ENCODE results near the gene MEF2C. TPM values are rescaled to one million over a fixed set of nuclear protein-coding genes. Genes with fewer than 3 reads are reported as not detected.

MEF2C gene
- total and polyA plus RNA-seq, 2 of the 13 experiments (the other 11 are each of a cell fraction or from before 2014, with no cell fraction given): 0.02 TPM; not detected in 1

DNA sequence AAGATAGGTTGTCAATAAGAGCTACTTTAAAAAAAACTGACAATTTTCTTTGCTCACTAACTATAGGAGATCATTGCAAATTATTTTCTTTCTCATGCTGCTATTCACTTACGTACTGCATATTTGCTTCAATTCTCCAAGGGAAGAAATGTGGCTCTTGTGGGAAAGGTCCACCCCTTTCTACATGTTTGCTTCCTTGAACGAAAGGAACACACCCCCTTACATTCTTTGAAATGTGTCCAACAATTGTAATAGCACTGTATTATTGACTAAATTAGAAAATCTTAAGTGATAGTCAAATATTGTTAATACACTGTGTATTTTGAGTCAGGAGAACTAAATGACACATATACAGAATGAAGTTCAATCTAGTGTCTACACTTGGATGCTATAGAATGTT is 5.2 kb downstream of the MEF2C start (continued):
- TF ChIP-seq, protein P1, sequence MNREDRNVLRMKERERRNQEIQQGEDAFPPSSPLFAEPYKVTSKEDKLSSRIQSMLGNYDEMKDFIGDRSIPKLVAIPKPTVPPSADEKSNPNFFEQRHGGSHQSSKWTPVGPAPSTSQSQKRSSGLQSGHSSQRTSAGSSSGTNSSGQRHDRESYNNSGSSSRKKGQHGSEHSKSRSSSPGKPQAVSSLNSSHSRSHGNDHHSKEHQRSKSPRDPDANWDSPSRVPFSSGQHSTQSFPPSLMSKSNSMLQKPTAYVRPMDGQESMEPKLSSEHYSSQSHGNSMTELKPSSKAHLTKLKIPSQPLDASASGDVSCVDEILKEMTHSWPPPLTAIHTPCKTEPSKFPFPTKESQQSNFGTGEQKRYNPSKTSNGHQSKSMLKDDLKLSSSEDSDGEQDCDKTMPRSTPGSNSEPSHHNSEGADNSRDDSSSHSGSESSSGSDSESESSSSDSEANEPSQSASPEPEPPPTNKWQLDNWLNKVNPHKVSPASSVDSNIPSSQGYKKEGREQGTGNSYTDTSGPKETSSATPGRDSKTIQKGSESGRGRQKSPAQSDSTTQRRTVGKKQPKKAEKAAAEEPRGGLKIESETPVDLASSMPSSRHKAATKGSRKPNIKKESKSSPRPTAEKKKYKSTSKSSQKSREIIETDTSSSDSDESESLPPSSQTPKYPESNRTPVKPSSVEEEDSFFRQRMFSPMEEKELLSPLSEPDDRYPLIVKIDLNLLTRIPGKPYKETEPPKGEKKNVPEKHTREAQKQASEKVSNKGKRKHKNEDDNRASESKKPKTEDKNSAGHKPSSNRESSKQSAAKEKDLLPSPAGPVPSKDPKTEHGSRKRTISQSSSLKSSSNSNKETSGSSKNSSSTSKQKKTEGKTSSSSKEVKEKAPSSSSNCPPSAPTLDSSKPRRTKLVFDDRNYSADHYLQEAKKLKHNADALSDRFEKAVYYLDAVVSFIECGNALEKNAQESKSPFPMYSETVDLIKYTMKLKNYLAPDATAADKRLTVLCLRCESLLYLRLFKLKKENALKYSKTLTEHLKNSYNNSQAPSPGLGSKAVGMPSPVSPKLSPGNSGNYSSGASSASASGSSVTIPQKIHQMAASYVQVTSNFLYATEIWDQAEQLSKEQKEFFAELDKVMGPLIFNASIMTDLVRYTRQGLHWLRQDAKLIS (CRISPR knock-in tag; IDR thresholded peaks at IDR 0.05): no peak
- TF ChIP-seq, protein P2, sequence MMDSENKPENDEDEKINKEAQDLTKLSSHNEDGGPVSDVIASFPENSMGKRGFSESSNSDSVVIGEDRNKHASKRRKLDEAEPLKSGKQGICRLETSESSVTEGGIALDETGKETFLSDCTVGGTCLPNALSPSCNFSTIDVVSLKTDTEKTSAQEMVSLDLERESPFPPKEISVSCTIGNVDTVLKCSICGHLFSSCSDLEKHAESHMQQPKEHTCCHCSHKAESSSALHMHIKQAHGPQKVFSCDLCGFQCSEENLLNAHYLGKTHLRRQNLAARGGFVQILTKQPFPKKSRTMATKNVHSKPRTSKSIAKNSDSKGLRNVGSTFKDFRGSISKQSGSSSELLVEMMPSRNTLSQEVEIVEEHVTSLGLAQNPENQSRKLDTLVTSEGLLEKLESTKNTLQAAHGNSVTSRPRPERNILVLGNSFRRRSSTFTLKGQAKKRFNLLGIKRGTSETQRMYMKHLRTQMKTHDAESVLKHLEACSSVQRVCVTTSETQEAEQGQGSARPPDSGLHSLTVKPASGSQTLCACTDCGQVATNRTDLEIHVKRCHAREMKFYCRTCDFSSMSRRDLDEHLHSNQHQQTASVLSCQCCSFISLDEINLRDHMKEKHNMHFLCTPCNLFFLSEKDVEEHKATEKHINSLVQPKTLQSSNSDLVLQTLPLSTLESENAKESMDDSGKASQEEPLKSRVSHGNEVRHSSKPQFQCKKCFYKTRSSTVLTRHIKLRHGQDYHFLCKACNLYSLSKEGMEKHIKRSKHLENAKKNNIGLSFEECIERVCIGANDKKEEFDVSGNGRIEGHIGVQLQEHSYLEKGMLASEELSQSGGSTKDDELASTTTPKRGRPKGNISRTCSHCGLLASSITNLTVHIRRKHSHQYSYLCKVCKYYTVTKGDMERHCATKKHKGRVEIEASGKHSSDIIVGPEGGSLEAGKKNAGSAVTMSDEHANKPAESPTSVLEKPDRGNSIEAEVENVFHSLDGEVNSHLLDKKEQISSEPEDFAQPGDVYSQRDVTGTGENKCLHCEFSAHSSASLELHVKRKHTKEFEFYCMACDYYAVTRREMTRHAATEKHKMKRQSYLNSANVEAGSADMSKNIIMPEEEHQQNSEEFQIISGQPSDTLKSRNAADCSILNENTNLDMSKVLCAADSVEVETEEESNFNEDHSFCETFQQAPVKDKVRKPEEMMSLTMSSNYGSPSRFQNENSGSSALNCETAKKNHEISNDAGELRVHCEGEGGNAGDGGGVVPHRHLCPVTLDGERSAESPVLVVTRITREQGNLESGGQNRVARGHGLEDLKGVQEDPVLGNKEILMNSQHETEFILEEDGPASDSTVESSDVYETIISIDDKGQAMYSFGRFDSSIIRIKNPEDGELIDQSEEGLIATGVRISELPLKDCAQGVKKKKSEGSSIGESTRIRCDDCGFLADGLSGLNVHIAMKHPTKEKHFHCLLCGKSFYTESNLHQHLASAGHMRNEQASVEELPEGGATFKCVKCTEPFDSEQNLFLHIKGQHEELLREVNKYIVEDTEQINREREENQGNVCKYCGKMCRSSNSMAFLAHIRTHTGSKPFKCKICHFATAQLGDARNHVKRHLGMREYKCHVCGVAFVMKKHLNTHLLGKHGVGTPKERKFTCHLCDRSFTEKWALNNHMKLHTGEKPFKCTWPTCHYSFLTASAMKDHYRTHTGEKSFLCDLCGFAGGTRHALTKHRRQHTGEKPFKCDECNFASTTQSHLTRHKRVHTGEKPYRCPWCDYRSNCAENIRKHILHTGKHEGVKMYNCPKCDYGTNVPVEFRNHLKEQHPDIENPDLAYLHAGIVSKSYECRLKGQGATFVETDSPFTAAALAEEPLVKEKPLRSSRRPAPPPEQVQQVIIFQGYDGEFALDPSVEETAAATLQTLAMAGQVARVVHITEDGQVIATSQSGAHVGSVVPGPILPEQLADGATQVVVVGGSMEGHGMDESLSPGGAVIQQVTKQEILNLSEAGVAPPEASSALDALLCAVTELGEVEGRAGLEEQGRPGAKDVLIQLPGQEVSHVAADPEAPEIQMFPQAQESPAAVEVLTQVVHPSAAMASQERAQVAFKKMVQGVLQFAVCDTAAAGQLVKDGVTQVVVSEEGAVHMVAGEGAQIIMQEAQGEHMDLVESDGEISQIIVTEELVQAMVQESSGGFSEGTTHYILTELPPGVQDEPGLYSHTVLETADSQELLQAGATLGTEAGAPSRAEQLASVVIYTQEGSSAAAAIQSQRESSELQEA (CRISPR knock-in tag; IDR thresholded peaks at IDR 0.05; ENCODE audit: not compliant biosample characterization): no peak
